Neural cell (in vitro differentiated cells): Measurements from ENCODE around the gene NOSIP. TPM values are rescaled to one million over a fixed set of nuclear protein-coding genes. Genes with fewer than 3 reads are reported as not detected.

Experiments
- H2AFZ ChIP-seq: fragments of 200-600, 300-800 bp; sonication (generic), shearing (Covaris generic); 2 replicates; pipeline ENCODE4 v1.6.0; 2014; ENCODE audit warnings: low read depth, mild to moderate bottlenecking, antibody characterized with exemption, low read length, moderate library complexity
- H3F3A ChIP-seq: fragments of 200-600 bp; shearing (Covaris generic); 2 replicates; pipeline ENCODE4 v1.6.1; 2016; ENCODE audit warnings: mild to moderate bottlenecking, moderate library complexity, mixed read lengths, antibody characterized with exemption, low read length; ENCODE audit not compliant: insufficient read depth, poor library complexity, severe bottlenecking
- H3K27ac ChIP-seq: fragments of 200-600, 300-800 bp; sonication (generic), shearing (Covaris generic); 2 replicates; pipeline ENCODE4 v1.5.1; 2014; ENCODE audit warnings: mild to moderate bottlenecking, low read length, moderate library complexity
- H3K27me3 ChIP-seq: fragments of 300-800, 200-600 bp; sonication (generic), shearing (Covaris generic); 2 replicates; pipeline ENCODE4 v1.6.0; 2014; ENCODE audit warnings: mild to moderate bottlenecking, low read depth, low read length, moderate library complexity; ENCODE audit not compliant: insufficient read depth
- H3K36me3 ChIP-seq: fragments of 300-800, 200-600 bp; sonication (generic), shearing (Covaris generic); 2 replicates; pipeline ENCODE4 v1.5.1; 2014; ENCODE audit warnings: mild to moderate bottlenecking, antibody characterized with exemption, low read length, moderate library complexity; ENCODE audit not compliant: insufficient read depth
- H3K4me2 ChIP-seq: fragments of 300-800, 200-600 bp; sonication (generic), shearing (Covaris generic); 2 replicates; pipeline ENCODE4 v1.6.0; 2014; ENCODE audit warnings: mild to moderate bottlenecking, low read length
- H3K4me3 ChIP-seq: fragments of 300-800, 200-600 bp; sonication (generic), shearing (Covaris generic); 2 replicates; pipeline ENCODE4 v1.5.1; 2014; ENCODE audit warnings: mild to moderate bottlenecking, low read length, moderate library complexity
- H3K79me2 ChIP-seq: fragments of 200-600 bp; shearing (Covaris generic); replicated peaks from 2 replicates; pipeline ENCODE4 v1.6.0; 2014; ENCODE audit warnings: mild to moderate bottlenecking, low read length, moderate library complexity; ENCODE audit not compliant: insufficient read depth
- H3K9ac ChIP-seq: fragments of 300-800, 200-600 bp; sonication (generic), shearing (Covaris generic); 2 replicates; pipeline ENCODE4 v1.6.1; 2016; ENCODE audit warnings: mild to moderate bottlenecking, low read length, mixed read lengths
- H3K9me2 ChIP-seq: fragments of 200-600 bp; shearing (Covaris generic); 2 replicates; pipeline ENCODE4 v1.6.1; 2016; ENCODE audit warnings: mild to moderate bottlenecking, low read length, mixed read lengths; ENCODE audit not compliant: insufficient read depth
- H3K9me3 ChIP-seq: fragments of 200-600, 300-800 bp; sonication (generic), shearing (Covaris generic); 2 replicates; pipeline ENCODE4 v1.6.1; 2016; ENCODE audit warnings: mild to moderate bottlenecking, mixed run types, low read length, moderate library complexity, mixed read lengths
- H4K20me1 ChIP-seq: fragments of 200-600 bp; shearing (Covaris generic); 2 replicates; pipeline ENCODE4 v1.6.1; 2016; ENCODE audit warnings: mild to moderate bottlenecking, mixed run types; ENCODE audit not compliant: insufficient read depth
- EP300 ChIP-seq: fragments of 450-650 bp; conservative IDR thresholded peaks from 2 replicates; pipeline ENCODE4 v1.6.1; 2014; ENCODE audit warnings: antibody characterized with exemption, mild to moderate bottlenecking, moderate library complexity; ENCODE audit not compliant: poor library complexity, severe bottlenecking
- EZH2 ChIP-seq: fragments of 200-600, 300-800 bp; shearing (Covaris generic), sonication (generic); IDR thresholded peaks from 2 replicates; pipeline ENCODE4 v1.6.1; 2014; ENCODE audit warnings: antibody characterized with exemption, low read length, borderline replicate concordance, mild to moderate bottlenecking; ENCODE audit not compliant: insufficient read depth, poor library complexity, severe bottlenecking
- MXI1 ChIP-seq: fragments of 450-650 bp; conservative IDR thresholded peaks from 2 replicates; pipeline ENCODE4 v1.6.1; 2014; ENCODE audit warnings: antibody characterized with exemption, mild to moderate bottlenecking; ENCODE audit not compliant: poor library complexity, severe bottlenecking
- POLR2AphosphoS5 ChIP-seq: IDR thresholded peaks from 2 replicates; pipeline ENCODE4 v1.6.1; 2012
- RAD21 ChIP-seq: fragments of 450-650 bp; conservative IDR thresholded peaks from 2 replicates; pipeline ENCODE4 v1.6.1; 2014; ENCODE audit warnings: antibody characterized with exemption, mild to moderate bottlenecking, moderate library complexity
- SMC3 ChIP-seq: fragments of 450-650 bp; conservative IDR thresholded peaks from 2 replicates; pipeline ENCODE4 v1.6.1; 2014; ENCODE audit warnings: antibody characterized with exemption, mild to moderate bottlenecking, moderate library complexity; ENCODE audit not compliant: poor library complexity
- TAF1 ChIP-seq: IDR thresholded peaks from 2 replicates; pipeline ENCODE4 v1.6.1; 2012; ENCODE audit warnings: low read depth
- polyA plus RNA-seq: library from polyadenylated mRNA; depleted of rRNA; stranded (reverse); fragments of >200 nt; gene quantifications from 2 replicates; pipeline ENCODE4 v1.2.3, GENCODE V29; 2014
- TF ChIP-seq, protein P1 (sequence below): IDR thresholded peaks from 2 replicates; pipeline ENCODE4 v1.6.1; 2012; ENCODE audit warnings: borderline replicate concordance
- TF ChIP-seq, protein P2 (sequence below): fragments of 450-650 bp; IDR thresholded peaks from 2 replicates; pipeline ENCODE4 v1.5.1; 2014; ENCODE audit warnings: antibody characterized with exemption, mild to moderate bottlenecking, moderate library complexity; ENCODE audit not compliant: poor library complexity, severe bottlenecking

Gene NOSIP
- polyA plus RNA-seq, 1 donor from 2014 or later: 129 TPM

DNA sequence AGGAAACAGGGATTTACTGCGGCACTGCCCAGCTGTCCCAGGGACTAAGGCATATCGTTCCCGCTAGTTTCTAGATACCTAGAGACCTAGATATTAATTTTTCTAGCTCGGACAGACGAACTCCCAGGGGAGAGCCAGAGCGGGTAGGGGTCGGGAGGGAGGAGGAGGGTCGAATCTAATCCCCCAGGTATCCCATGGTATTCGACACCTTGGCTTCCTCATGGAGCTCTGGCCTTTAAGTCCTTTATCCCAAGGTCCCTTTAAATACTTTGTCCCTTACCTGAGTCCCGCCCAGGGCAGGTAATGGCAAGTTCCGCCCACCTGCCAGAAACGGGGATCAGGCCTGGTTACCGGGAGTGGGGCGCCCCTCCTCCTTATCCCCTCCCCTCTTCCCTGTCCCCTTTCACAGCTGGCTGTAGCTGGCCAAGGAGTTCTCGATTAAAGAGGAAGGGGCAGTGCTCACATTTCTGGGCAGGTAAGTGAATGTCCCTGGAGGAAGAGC lies 702 bp upstream of the NOSIP start, which contains the start of gene PRRG2:
Gene PRRG2 (plus strand): TSS at position 310 of the 502 bp plus-strand sequence. CDS start 1,904 bp downstream, outside the sequence.
- Histone ChIP-seq H3K4me2 (peak within 1 kb of the TSS; percentile 64), H3F3A (no peaks in the 10 kb centered on the region), H3K9me3 (no peaks in the 10 kb centered on the region), H4K20me1 (no peaks in the 10 kb centered on the region), H3K4me3 (peak within 1 kb of the TSS; percentile 77), H3K36me3 (no peaks in the 10 kb centered on the region), H3K9me2 (no peaks in the 10 kb centered on the region), H3K9ac (peak within 1 kb of the TSS; percentile 71), H3K27me3 (no peaks in the 10 kb centered on the region), H3K27ac (peak within 1 kb of the TSS; percentile 57), H2AFZ (peak within 1 kb of the TSS; percentile 46), H3K79me2 (peaks cover 30% of the 10 kb centered on the region)
- TF ChIP-seq MXI1: no peak
- TF ChIP-seq TAF1: no peak
- no peak for TF ChIP-seq EZH2
- TF ChIP-seq, protein P1, sequence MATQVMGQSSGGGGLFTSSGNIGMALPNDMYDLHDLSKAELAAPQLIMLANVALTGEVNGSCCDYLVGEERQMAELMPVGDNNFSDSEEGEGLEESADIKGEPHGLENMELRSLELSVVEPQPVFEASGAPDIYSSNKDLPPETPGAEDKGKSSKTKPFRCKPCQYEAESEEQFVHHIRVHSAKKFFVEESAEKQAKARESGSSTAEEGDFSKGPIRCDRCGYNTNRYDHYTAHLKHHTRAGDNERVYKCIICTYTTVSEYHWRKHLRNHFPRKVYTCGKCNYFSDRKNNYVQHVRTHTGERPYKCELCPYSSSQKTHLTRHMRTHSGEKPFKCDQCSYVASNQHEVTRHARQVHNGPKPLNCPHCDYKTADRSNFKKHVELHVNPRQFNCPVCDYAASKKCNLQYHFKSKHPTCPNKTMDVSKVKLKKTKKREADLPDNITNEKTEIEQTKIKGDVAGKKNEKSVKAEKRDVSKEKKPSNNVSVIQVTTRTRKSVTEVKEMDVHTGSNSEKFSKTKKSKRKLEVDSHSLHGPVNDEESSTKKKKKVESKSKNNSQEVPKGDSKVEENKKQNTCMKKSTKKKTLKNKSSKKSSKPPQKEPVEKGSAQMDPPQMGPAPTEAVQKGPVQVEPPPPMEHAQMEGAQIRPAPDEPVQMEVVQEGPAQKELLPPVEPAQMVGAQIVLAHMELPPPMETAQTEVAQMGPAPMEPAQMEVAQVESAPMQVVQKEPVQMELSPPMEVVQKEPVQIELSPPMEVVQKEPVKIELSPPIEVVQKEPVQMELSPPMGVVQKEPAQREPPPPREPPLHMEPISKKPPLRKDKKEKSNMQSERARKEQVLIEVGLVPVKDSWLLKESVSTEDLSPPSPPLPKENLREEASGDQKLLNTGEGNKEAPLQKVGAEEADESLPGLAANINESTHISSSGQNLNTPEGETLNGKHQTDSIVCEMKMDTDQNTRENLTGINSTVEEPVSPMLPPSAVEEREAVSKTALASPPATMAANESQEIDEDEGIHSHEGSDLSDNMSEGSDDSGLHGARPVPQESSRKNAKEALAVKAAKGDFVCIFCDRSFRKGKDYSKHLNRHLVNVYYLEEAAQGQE: no peak
- TF ChIP-seq RAD21: no peak
- TF ChIP-seq SMC3: no peak
- TF ChIP-seq, protein P2, sequence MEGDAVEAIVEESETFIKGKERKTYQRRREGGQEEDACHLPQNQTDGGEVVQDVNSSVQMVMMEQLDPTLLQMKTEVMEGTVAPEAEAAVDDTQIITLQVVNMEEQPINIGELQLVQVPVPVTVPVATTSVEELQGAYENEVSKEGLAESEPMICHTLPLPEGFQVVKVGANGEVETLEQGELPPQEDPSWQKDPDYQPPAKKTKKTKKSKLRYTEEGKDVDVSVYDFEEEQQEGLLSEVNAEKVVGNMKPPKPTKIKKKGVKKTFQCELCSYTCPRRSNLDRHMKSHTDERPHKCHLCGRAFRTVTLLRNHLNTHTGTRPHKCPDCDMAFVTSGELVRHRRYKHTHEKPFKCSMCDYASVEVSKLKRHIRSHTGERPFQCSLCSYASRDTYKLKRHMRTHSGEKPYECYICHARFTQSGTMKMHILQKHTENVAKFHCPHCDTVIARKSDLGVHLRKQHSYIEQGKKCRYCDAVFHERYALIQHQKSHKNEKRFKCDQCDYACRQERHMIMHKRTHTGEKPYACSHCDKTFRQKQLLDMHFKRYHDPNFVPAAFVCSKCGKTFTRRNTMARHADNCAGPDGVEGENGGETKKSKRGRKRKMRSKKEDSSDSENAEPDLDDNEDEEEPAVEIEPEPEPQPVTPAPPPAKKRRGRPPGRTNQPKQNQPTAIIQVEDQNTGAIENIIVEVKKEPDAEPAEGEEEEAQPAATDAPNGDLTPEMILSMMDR: no peak
- no peak for TF ChIP-seq POLR2AphosphoS5
- no peak for TF ChIP-seq EP300

DNA sequence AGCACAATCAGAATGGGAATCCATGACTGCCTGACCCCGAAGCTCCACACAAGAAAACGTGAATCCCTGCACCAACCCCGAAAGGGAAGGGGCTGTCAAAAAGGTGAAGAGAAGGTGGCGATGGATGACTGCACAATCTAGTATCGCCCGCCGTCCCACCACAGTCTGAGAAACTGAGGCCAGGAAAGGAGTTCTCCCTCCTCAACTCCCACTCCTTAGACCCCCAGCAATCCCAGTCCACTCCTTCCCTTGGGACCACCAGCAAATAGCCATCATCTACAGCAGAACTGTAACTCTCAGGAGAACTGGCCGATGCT lies 451 bp downstream of the NOSIP start:
- H3K4me3 ChIP-seq: peak overlapping the region; percentile 77
- TF ChIP-seq POLR2AphosphoS5: no peak
- TF ChIP-seq, protein P2: no peak
- no peak for TF ChIP-seq RAD21
- no peaks in the 10 kb centered on the region for H3K27me3 ChIP-seq
- no peaks in the 10 kb centered on the region for H3F3A ChIP-seq
- peak overlapping the region; percentile 57 for H3K27ac ChIP-seq
- no peaks in the 10 kb centered on the region for H3K9me3 ChIP-seq
- H3K9ac ChIP-seq: peak overlapping the region; percentile 71
- H2AFZ ChIP-seq: no peak overlapping the region
- no peaks in the 10 kb centered on the region for H3K9me2 ChIP-seq
- no peaks in the 10 kb centered on the region for H4K20me1 ChIP-seq
- peaks cover 30% of the 10 kb centered on the region for H3K79me2 ChIP-seq
- H3K36me3 ChIP-seq: no peaks in the 10 kb centered on the region
- peak overlapping the region; percentile 64 for H3K4me2 ChIP-seq
